ENCODE data around the gene ARSB.

DNA sequence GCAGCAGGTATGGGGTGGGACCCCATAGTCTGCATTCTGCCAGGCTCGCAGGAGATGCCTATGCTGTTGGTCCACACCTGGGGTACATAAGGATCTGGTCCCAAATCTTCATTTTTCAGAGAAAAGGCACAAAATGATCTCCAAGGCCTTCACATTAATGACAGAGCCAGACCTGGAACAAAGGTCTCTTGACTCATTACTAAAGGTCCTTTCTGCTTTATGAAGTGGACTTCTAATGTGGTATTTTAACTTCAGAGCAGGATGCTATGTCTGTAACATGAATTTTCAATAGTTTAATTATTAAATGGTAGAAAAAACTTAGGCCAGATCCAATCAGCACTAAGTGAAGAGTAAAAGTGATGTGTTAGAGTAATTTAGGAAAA, 46.4 kb upstream of the ARSB start:
- no peak for TF ChIP-seq EZH2 (IDR thresholded peaks at IDR 0.05; ENCODE audit: borderline replicate concordance, control insufficient read depth, low read depth, low read length)
- TF ChIP-seq POLR2A (IDR thresholded peaks at IDR 0.05; ENCODE audit: low read depth, low read length): no peak
- no peak for TF ChIP-seq ZNF274 (IDR thresholded peaks at IDR 0.05; ENCODE audit: insufficient read depth, insufficient read length)
- TF ChIP-seq TARDBP (IDR thresholded peaks at IDR 0.05; ENCODE audit: borderline replicate concordance): no peak
- TF ChIP-seq CREM (IDR thresholded peaks at IDR 0.05; ENCODE audit: low read depth): no peak
- TF ChIP-seq, protein P1, sequence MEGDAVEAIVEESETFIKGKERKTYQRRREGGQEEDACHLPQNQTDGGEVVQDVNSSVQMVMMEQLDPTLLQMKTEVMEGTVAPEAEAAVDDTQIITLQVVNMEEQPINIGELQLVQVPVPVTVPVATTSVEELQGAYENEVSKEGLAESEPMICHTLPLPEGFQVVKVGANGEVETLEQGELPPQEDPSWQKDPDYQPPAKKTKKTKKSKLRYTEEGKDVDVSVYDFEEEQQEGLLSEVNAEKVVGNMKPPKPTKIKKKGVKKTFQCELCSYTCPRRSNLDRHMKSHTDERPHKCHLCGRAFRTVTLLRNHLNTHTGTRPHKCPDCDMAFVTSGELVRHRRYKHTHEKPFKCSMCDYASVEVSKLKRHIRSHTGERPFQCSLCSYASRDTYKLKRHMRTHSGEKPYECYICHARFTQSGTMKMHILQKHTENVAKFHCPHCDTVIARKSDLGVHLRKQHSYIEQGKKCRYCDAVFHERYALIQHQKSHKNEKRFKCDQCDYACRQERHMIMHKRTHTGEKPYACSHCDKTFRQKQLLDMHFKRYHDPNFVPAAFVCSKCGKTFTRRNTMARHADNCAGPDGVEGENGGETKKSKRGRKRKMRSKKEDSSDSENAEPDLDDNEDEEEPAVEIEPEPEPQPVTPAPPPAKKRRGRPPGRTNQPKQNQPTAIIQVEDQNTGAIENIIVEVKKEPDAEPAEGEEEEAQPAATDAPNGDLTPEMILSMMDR (IDR thresholded peaks at IDR 0.05 in 2 of 3, conservative IDR thresholded peaks at IDR 0.05 in 1 of 3; ENCODE audit: control insufficient read depth in 2 of 3, extremely low read depth in 1 of 3, insufficient read depth in 1 of 3, low read depth in 3 of 3, low read length in 3 of 3): no peak
- no peak for TF ChIP-seq EP300 (IDR thresholded peaks at IDR 0.05; ENCODE audit: borderline replicate concordance in 1 of 2, control insufficient read depth in 1 of 2, low read depth in 2 of 2, low read length in 2 of 2)
- TF ChIP-seq RBBP5 (conservative IDR thresholded peaks at IDR 0.05): no peak
- TF ChIP-seq PAX8 (IDR thresholded peaks at IDR 0.05): no peak
- no peak for TF ChIP-seq CHD2 (IDR thresholded peaks at IDR 0.05; ENCODE audit: borderline replicate concordance, low read depth, low read length)

All from GM12878 (cell line).